ENCODE results near the gene KRT3. TPM values are rescaled to one million over a fixed set of nuclear protein-coding genes. Genes with fewer than 3 reads are reported as not detected.

The KRT3 gene
- total RNA-seq, 1 experiment from 2014 or later: not detected

GRCh38 chr12:52760623-52761022 lies 35.3 kb downstream of the KRT3 start:
- no TSS peak for BruUV-seq (replicated peaks)
- Mint-ChIP-seq H3K27me3 (ENCODE audit: insufficient read depth, unreplicated experiment) (peaks cover 20% of the 10 kb centered on the region), H3K27ac (ENCODE audit: low read depth, unreplicated experiment) (no peak overlapping the region), H3K9me3 (ENCODE audit: unreplicated experiment) (no peaks in the 10 kb centered on the region), H3K4me3 (ENCODE audit: unreplicated experiment) (no peak overlapping the region), H3K36me3 (ENCODE audit: insufficient read depth, unreplicated experiment) (no peaks in the 10 kb centered on the region), H3K4me1 (ENCODE audit: insufficient read depth, unreplicated experiment) (no peaks in the 10 kb centered on the region)
- ChIA-PET CTCF (no interaction called here), POLR2A (no interaction called here)
- DNase-seq (ENCODE audit: unreplicated experiment): no peak
- TF ChIP-seq, protein P1, sequence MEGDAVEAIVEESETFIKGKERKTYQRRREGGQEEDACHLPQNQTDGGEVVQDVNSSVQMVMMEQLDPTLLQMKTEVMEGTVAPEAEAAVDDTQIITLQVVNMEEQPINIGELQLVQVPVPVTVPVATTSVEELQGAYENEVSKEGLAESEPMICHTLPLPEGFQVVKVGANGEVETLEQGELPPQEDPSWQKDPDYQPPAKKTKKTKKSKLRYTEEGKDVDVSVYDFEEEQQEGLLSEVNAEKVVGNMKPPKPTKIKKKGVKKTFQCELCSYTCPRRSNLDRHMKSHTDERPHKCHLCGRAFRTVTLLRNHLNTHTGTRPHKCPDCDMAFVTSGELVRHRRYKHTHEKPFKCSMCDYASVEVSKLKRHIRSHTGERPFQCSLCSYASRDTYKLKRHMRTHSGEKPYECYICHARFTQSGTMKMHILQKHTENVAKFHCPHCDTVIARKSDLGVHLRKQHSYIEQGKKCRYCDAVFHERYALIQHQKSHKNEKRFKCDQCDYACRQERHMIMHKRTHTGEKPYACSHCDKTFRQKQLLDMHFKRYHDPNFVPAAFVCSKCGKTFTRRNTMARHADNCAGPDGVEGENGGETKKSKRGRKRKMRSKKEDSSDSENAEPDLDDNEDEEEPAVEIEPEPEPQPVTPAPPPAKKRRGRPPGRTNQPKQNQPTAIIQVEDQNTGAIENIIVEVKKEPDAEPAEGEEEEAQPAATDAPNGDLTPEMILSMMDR (IDR thresholded peaks at IDR 0.05; ENCODE audit: unreplicated experiment): no peak
- intact Hi-C loops (cut with micrococcal nuclease): no loop called here

DNA sequence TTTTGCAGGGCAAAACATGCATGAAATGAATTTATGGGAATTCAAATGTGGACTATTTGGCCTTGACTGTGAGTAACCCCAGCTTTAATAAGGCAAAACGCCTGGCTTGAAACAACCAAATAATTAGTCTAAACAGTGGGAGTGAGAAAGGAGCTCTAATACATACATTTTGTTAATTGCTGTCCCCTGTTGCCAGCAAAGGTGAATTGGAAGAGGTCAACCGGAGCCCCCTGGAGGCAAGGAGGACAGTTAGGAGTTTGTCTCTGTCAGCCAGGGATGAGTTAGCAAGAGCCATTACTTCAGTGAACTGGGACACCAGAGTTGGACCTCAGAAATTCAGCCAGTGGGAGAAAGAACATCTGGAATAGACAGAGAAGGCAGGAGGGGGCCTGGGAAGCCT lies 36.2 kb downstream of the KRT3 start:
- peaks cover 20% of the 10 kb centered on the region for H3K27me3 Mint-ChIP-seq (ENCODE audit: insufficient read depth, unreplicated experiment)
- BruUV-seq (replicated peaks): no TSS peak
- POLR2A ChIA-PET: interaction anchor here (0.5 to 0.8 kb wide), 2 partner anchors 16 to 88 kb away, joined by 3 read pairs; no protein-coding TSS in a partner anchor
- TF ChIP-seq, protein P1 (IDR thresholded peaks at IDR 0.05; ENCODE audit: unreplicated experiment): no peak
- intact Hi-C loops (cut with micrococcal nuclease): no loop called here
- H3K27ac Mint-ChIP-seq (ENCODE audit: low read depth, unreplicated experiment): no peak overlapping the region
- H3K36me3 Mint-ChIP-seq (ENCODE audit: insufficient read depth, unreplicated experiment): no peaks in the 10 kb centered on the region
- CTCF ChIA-PET: interaction anchor here (0.5 to 1.4 kb wide), 2 partner anchors 178 to 795 kb away, joined by 3 read pairs; no protein-coding TSS in a partner anchor
- no peak overlapping the region for H3K4me3 Mint-ChIP-seq (ENCODE audit: unreplicated experiment)
- H3K4me1 Mint-ChIP-seq (ENCODE audit: insufficient read depth, unreplicated experiment): no peaks in the 10 kb centered on the region
- H3K9me3 Mint-ChIP-seq (ENCODE audit: unreplicated experiment): no peaks in the 10 kb centered on the region
- DNase-seq (ENCODE audit: unreplicated experiment): no peak

GRCh38 chr12:52759218-52759617 lies 36.7 kb downstream of the KRT3 start:
- no peaks in the 10 kb centered on the region for H3K9me3 Mint-ChIP-seq (ENCODE audit: unreplicated experiment)
- H3K4me1 Mint-ChIP-seq (ENCODE audit: insufficient read depth, unreplicated experiment): no peaks in the 10 kb centered on the region
- H3K4me3 Mint-ChIP-seq (ENCODE audit: unreplicated experiment): no peak overlapping the region
- peaks cover 20% of the 10 kb centered on the region for H3K27me3 Mint-ChIP-seq (ENCODE audit: insufficient read depth, unreplicated experiment)
- H3K27ac Mint-ChIP-seq (ENCODE audit: low read depth, unreplicated experiment): no peak overlapping the region
- CTCF ChIA-PET: interaction anchor here (1.4 kb wide), 1 partner anchor 177 kb away, joined by 3 read pairs; no protein-coding TSS in a partner anchor
- no peaks in the 10 kb centered on the region for H3K36me3 Mint-ChIP-seq (ENCODE audit: insufficient read depth, unreplicated experiment)
- no TSS peak for BruUV-seq (replicated peaks)
- POLR2A ChIA-PET: no interaction called here
- TF ChIP-seq, protein P1 (IDR thresholded peaks at IDR 0.05; ENCODE audit: unreplicated experiment): no peak
- DNase-seq (ENCODE audit: unreplicated experiment): no peak
- intact Hi-C loops (cut with micrococcal nuclease): no loop called here

DNA sequence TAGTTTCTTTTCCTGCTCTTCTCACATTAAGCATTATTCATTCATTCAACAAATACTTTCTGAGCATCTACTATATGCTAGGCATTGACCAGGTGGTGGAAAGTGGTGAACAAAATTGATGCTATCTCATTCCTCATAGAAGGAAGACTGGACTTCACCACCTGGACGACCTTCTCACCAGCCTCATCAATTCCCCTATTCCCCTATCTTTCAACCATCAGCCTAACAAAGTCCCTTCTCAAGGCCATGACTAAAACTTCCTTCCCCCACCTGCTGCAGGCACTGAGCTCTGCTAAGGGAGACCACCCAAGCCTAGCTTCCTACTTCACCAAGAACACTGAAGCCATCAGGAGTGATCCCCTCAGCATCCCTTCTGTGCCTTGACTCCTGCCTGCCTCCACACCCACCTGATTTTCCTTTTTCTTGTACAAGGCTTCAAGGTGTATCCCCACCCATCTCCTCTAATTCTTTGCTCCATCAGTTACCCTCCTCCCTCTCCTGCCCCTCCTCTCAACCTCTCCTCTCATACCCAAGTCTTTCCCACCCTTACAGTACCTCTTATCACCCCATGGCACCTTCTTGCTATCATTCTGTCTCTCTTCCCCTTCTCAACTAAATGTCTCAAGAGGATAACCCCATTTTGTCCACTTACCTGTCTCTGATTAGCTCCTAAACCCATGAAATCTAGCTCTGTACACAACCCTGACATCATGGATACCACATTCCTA lies 38.3 kb downstream of the KRT3 start:
- Mint-ChIP-seq H3K4me1 (ENCODE audit: insufficient read depth, unreplicated experiment) (no peaks in the 10 kb centered on the region), H3K9me3 (ENCODE audit: unreplicated experiment) (no peaks in the 10 kb centered on the region), H3K27ac (ENCODE audit: low read depth, unreplicated experiment) (no peak overlapping the region), H3K27me3 (ENCODE audit: insufficient read depth, unreplicated experiment) (peaks cover 15% of the 10 kb centered on the region), H3K36me3 (ENCODE audit: insufficient read depth, unreplicated experiment) (no peaks in the 10 kb centered on the region), H3K4me3 (ENCODE audit: unreplicated experiment) (no peak overlapping the region)
- POLR2A ChIA-PET: no interaction called here
- CTCF ChIA-PET: no interaction called here
- no peak for DNase-seq (ENCODE audit: unreplicated experiment)
- intact Hi-C loops (cut with micrococcal nuclease): no loop called here
- TF ChIP-seq, protein P1 (IDR thresholded peaks at IDR 0.05; ENCODE audit: unreplicated experiment): no peak
- BruUV-seq (replicated peaks): no TSS peak

All from MCF 10A (cell line).